Glutamatergic neuron (in vitro differentiated cells): ENCODE results near the gene RFNG. TPM values are rescaled to one million over a fixed set of nuclear protein-coding genes. Genes with fewer than 3 reads are reported as not detected.
A peak's percentile ranks its signal among the peaks of the same experiment; 100 is the strongest.

ENCODE experiments used
- DNase-seq: peaks from one replicate; pipeline ENCODE4 v3.0.0; 2022
- H3K27ac Mint-ChIP-seq: one replicate; pipeline ENCODE4 v1.8.0; 2020; ENCODE audit warnings: mild to moderate bottlenecking, mixed read lengths, inconsistent platforms; ENCODE audit not compliant: unreplicated experiment
- H3K27me3 Mint-ChIP-seq: one replicate; pipeline ENCODE4 v1.8.0; 2020; ENCODE audit warnings: mild to moderate bottlenecking, moderate library complexity, mixed read lengths, inconsistent platforms; ENCODE audit not compliant: unreplicated experiment
- H3K36me3 Mint-ChIP-seq: one replicate; pipeline ENCODE4 v1.8.0; 2020; ENCODE audit warnings: mild to moderate bottlenecking, mixed read lengths, inconsistent platforms; ENCODE audit not compliant: unreplicated experiment
- H3K4me1 Mint-ChIP-seq: one replicate; pipeline ENCODE4 v1.8.0; 2020; ENCODE audit warnings: mild to moderate bottlenecking, low read depth, mixed read lengths, inconsistent platforms; ENCODE audit not compliant: unreplicated experiment
- H3K4me3 Mint-ChIP-seq: one replicate; pipeline ENCODE4 v1.8.0; 2020; ENCODE audit warnings: mild to moderate bottlenecking, mixed read lengths, inconsistent platforms; ENCODE audit not compliant: unreplicated experiment
- H3K9me3 Mint-ChIP-seq: one replicate; pipeline ENCODE4 v1.8.0; 2020; ENCODE audit warnings: mild to moderate bottlenecking, moderate library complexity, mixed read lengths, inconsistent platforms; ENCODE audit not compliant: unreplicated experiment
- total RNA-seq: library from RNA; stranded (reverse); fragmentation: NEBNext Ultra II Directional; extraction: Animal tissue kit (Norgen Biotek cat#: 25700); gene quantifications from one replicate; pipeline ENCODE4 v1.2.1, GENCODE V29; 2021; ENCODE audit not compliant: unreplicated experiment
- TF ChIP-seq, protein P1 (sequence below): fragments of 200-600 bp; sonication (generic); IDR thresholded peaks from one replicate; pipeline ENCODE4 v1.5.0; 2021; ENCODE audit not compliant: partially characterized antibody, unreplicated experiment

The RFNG gene
- total RNA-seq, 1 donor from 2014 or later = 50.8 TPM

DNA sequence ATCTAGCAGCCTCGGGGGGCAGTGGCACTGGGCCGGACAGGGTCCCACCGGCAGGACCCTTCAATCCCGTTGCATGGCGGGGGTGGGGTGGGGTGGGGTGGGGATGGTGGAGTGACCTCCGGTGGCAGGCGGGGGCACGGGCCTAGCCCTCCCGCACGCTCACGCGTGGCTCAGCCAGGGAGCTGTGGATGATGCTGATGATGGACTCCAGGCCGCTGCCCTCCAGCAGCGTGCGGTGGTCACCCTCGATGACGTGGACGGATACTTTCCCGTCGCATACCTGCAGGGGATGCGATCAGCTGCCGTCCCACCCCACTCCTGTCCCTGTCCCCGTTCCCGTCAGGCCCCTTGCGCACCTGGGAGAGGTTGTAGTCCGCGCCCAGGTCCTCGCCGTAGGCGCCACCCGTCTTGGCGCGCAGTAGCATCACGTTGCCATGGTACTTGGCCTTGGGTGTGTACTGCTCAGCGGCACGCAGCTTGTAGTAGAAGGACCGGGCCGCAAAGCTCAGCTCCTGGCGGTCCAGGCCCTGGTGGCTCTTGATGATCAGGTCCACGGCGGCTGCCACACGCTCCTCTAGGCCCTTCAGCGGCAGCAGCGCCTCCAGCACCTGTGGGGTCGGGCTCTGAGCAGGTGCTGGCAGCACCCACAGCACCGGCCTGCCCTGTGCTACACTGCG, 27.5 kb upstream of the RFNG start:
- H3K27me3 Mint-ChIP-seq = peaks cover 5% of the 10 kb centered on the region
- no peak overlapping the region for H3K4me3 Mint-ChIP-seq
- peaks cover 8% of the 10 kb centered on the region for H3K9me3 Mint-ChIP-seq
- no peak overlapping the region for H3K27ac Mint-ChIP-seq
- no peak for DNase-seq
- TF ChIP-seq, protein P1, sequence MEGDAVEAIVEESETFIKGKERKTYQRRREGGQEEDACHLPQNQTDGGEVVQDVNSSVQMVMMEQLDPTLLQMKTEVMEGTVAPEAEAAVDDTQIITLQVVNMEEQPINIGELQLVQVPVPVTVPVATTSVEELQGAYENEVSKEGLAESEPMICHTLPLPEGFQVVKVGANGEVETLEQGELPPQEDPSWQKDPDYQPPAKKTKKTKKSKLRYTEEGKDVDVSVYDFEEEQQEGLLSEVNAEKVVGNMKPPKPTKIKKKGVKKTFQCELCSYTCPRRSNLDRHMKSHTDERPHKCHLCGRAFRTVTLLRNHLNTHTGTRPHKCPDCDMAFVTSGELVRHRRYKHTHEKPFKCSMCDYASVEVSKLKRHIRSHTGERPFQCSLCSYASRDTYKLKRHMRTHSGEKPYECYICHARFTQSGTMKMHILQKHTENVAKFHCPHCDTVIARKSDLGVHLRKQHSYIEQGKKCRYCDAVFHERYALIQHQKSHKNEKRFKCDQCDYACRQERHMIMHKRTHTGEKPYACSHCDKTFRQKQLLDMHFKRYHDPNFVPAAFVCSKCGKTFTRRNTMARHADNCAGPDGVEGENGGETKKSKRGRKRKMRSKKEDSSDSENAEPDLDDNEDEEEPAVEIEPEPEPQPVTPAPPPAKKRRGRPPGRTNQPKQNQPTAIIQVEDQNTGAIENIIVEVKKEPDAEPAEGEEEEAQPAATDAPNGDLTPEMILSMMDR = no peak
- no peaks in the 10 kb centered on the region for H3K36me3 Mint-ChIP-seq
- no peaks in the 10 kb centered on the region for H3K4me1 Mint-ChIP-seq

DNA sequence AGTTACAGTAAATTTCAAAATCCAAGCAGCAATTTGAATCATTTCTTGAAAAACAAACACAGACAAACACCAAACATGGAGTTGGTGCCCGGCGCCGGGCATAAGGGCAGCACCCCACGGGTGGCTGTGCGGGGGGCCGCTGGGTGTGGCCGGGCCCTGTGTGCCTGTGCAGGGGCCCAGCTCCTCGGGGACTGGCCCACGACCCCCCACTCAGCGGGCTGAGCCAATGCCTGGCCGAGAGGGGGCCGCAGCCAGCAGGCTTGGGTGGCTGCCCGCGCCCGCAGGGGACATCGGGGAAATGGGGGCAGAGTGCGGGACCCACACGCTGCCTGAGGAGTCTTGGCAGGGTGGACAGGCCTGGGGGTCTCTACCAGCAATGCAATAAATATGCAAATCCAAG, 26.8 kb upstream of the RFNG start:
- Mint-ChIP-seq H3K27me3 (peaks cover 4% of the 10 kb centered on the region), H3K4me1 (no peaks in the 10 kb centered on the region), H3K4me3 (no peak overlapping the region), H3K36me3 (no peaks in the 10 kb centered on the region), H3K9me3 (peaks cover 8% of the 10 kb centered on the region), H3K27ac (peak overlapping the region; percentile 62)
- TF ChIP-seq, protein P1 = no peak
- no peak for DNase-seq

DNA sequence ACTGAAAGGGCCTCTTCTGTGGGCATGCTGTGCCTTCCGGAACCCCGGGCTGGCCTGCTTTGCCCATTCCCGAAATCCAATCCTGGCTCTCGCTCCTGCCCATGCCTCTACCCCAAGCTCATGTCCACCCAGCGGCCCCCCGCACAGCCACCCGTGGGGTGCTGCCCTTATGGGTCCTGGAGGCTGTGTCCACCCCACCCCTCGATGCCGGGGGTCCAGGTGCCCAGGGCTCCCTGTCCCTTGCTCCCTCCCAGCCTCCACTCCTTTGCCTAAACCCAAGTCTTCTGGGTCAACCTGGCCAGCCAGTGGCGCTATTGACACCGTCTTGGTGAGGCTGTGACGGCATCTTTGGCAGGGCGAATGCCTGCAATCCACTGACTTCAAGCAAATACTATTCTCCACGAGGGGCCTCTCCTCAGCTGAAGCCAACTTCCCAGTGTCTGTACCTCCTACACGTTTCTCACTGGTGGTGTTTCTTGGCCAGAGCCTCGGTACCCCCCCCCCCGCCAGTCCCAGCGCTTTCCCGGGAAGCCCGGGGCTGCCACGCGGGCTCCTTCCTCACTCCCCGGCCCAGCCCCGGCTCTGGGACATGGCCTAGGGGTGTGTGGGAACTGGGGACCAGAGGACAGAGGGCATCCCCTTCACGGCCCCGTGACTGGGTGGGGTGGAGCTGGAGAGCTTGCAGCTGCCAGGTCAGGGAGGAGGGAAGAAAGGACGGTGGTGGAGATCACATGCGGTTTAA, 26.2 kb upstream of the RFNG start:
- TF ChIP-seq, protein P1 = no peak
- Mint-ChIP-seq H3K9me3 (peaks cover 8% of the 10 kb centered on the region), H3K4me3 (no peak overlapping the region), H3K27ac (peak overlapping the region; percentile 62), H3K4me1 (no peaks in the 10 kb centered on the region), H3K36me3 (no peaks in the 10 kb centered on the region), H3K27me3 (peaks cover 5% of the 10 kb centered on the region)
- no peak for DNase-seq

DNA sequence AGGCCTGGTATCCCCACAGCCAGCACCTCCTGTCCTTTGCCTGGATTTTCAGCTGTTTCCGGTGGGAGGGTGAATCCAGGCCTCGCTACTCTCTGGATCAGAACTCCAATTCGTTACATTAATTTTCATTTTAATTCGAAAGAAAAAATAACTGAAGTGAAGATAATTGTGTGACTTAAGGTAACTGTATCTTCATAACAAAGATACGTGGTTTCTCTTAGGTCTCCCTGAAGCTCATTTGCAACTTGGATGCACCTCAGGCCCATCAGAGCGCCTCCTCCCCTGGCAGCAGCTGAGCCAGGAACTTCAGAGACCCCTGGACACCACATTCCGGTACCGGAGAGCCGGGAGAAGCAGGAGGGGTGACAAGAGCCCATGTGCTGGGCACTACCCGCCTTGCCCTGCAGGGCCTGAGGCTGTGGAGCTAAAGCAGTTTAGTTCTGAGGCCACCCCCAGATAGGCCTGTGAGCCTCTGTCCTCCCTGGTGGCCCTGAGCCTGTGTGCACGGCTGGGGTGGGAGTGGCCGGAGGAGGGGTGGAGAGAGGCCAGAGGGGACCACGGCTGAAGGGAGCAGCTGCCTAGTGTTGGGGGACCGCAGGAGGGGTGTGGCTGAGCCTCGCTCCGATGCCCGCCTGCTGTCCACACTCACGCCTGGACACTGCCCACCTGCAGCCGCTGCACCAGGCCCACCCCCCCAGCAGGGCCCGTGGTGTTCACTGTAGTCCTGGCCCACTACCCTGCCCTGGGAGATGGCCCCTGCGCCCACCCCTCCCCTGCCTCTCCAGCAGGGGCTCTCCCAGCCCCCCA, 25.4 kb upstream of the RFNG start:
- DNase-seq = peak; percentile 55
- Mint-ChIP-seq H3K36me3 (no peaks in the 10 kb centered on the region), H3K27ac (no peak overlapping the region), H3K27me3 (peaks cover 5% of the 10 kb centered on the region), H3K9me3 (peaks cover 8% of the 10 kb centered on the region), H3K4me3 (no peak overlapping the region), H3K4me1 (no peaks in the 10 kb centered on the region)
- TF ChIP-seq, protein P1 = no peak
